ENCODE measurements around the gene EIF3D. TPM values are rescaled to one million over a fixed set of nuclear protein-coding genes. Genes with fewer than 3 reads are reported as not detected.

The EIF3D gene
- total and polyA plus RNA-seq, 9 of the 15 experiments (the other 6 are each of a cell fraction or from before 2014, with no cell fraction given), result 191 to 422 (median 279) TPM

- TF ChIP-seq YY1 (IDR thresholded peaks at IDR 0.05; ENCODE audit: borderline replicate concordance in 1 of 3, control insufficient read depth in 1 of 3, extremely low read depth in 1 of 3, insufficient read depth in 3 of 3, insufficient read length in 1 of 3, insufficient replicate concordance in 2 of 3, low read depth in 1 of 3, low read length in 2 of 3) (peak in 1 of 3 experiments; percentile 61), MLX (CRISPR knock-in tag; conservative IDR thresholded peaks at IDR 0.05) (no peak), HCFC1 (IDR thresholded peaks at IDR 0.05; ENCODE audit: low read depth, low read length) (0 out of 2 replicates have a peak, but pooled peaks have one; percentile 6), MYNN (IDR thresholded peaks at IDR 0.05) (no peak), MYNN (CRISPR knock-in tag; IDR thresholded peaks at IDR 0.05) (no peak), MCM5 (IDR thresholded peaks at IDR 0.05; ENCODE audit: low read depth) (no peak), SP1 (CRISPR knock-in tag; IDR thresholded peaks at IDR 0.05) (no peak), SMC3 (conservative IDR thresholded peaks at IDR 0.05; ENCODE audit: insufficient read depth, low read depth, low read length) (peak; percentile 26; the same call in 1 of the 2 replicates), RBBP5 (IDR thresholded peaks at IDR 0.05; ENCODE audit: borderline replicate concordance, insufficient read depth, low read length, poor library complexity, severe bottlenecking) (no peak), ETV5 (CRISPR knock-in tag; IDR thresholded peaks at IDR 0.05; ENCODE audit: low read depth) (no peak), ZNF445 (CRISPR knock-in tag; IDR thresholded peaks at IDR 0.05; ENCODE audit: low read depth) (no peak)
These were observed 41.0 kb upstream of the EIF3D start (continued) for GRCh38 chr22:36569999-36570398.

All from K562 (cell line).